Fibroblast of gingiva (primary cell): ENCODE results near the gene NTRK1.

Source experiments
- DNase-seq: peaks from one replicate; pipeline ENCODE4 v3.0.0-alpha.2; 2011; ENCODE audit warnings: low read depth

Gene NTRK1

GRCh38 chr1:156857532-156857931 is 3.1 kb upstream of the NTRK1 start:
- no peak for DNase-seq

- DNase-seq, result no peak
Measured at GRCh38 chr1:156858555-156858956, 2.1 kb upstream of the NTRK1 start.

- no peak for DNase-seq
Measured at GRCh38 chr1:156858959-156859522, 1.6 kb upstream of the NTRK1 start, which contains the start of gene INSRR. INSRR (minus strand) TSS chr1:156859117; CDS start chr1:156858621, 496 bp downstream.

- peak; percentile 17 for DNase-seq
Measured at GRCh38 chr1:156859523-156860112, 1.0 kb upstream of the NTRK1 start.

GRCh38 chr1:156860113-156860627 is 495 bp upstream of the NTRK1 start:
- no peak for DNase-seq

GRCh38 chr1:156862584-156862983 is 1.9 kb downstream of the NTRK1 start:
- DNase-seq, result no peak

- DNase-seq, result no peak
Measured at GRCh38 chr1:156862997-156863599, 2.4 kb downstream of the NTRK1 start.

- no peak for DNase-seq
Measured at GRCh38 chr1:156863631-156864030, 3.0 kb downstream of the NTRK1 start.

GRCh38 chr1:156864796-156865195 is 4.1 kb downstream of the NTRK1 start:
- DNase-seq, result no peak

- DNase-seq, result no peak
Measured at GRCh38 chr1:156865258-156865657, 4.6 kb downstream of the NTRK1 start.

- DNase-seq, result no peak
Measured at GRCh38 chr1:156865865-156866248, 5.2 kb downstream of the NTRK1 start.

- DNase-seq, result no peak
Measured at GRCh38 chr1:156866249-156866909, 5.7 kb downstream of the NTRK1 start.

- DNase-seq, result no peak
Measured at GRCh38 chr1:156868341-156868740, 7.7 kb downstream of the NTRK1 start.

- DNase-seq, result no peak
Measured at GRCh38 chr1:156869455-156869854, 8.8 kb downstream of the NTRK1 start.

- DNase-seq, result no peak
Measured at GRCh38 chr1:156873659-156874058, 13.0 kb downstream of the NTRK1 start.

GRCh38 chr1:156874142-156874541 is 13.5 kb downstream of the NTRK1 start:
- DNase-seq, result no peak

- no peak for DNase-seq
Measured at GRCh38 chr1:156874572-156875340, 14.1 kb downstream of the NTRK1 start.

- no peak for DNase-seq
Measured at GRCh38 chr1:156875341-156875615, 14.6 kb downstream of the NTRK1 start.

- no peak for DNase-seq
Measured at GRCh38 chr1:156876281-156876680, 15.6 kb downstream of the NTRK1 start.

- DNase-seq, result no peak
Measured at GRCh38 chr1:156877433-156878170, 16.9 kb downstream of the NTRK1 start.

GRCh38 chr1:156879876-156880275 is 19.2 kb downstream of the NTRK1 start:
- DNase-seq, result no peak

- DNase-seq, result no peak
Measured at GRCh38 chr1:156880473-156880872, 19.8 kb downstream of the NTRK1 start.
